Measurements from ENCODE around the gene DDX31. TPM values are rescaled to one million over a fixed set of nuclear protein-coding genes. Genes with fewer than 3 reads are reported as not detected.

DDX31 gene
- total RNA-seq, 1 experiment from 2014 or later = 25.8 TPM

DNA sequence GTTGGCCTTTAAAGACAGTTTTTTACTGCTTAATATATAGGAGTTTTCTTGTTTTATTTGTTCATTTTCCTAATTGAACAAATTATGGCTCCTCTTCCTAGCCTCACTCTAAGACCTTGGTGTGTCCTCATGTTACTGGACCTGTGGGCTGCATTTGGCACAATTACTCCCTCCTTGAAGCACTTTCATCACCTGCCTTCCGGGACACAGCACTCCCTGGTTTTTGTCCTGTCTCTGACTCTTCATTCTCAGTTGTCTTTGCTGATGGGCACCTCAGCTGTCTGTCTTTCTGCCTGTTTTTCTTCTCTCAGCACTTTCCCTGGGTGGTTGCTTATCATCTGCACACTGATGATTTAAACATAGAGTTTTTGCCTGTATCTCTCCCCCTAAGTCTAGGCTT, 14.1 kb upstream of the DDX31 start:
- H3K9me3 ChIP-seq (ENCODE audit: control insufficient read depth in 1 of 2, insufficient read depth in 1 of 2, low read depth in 1 of 2, low read length in 2 of 2) = no peaks in the 10 kb centered on the region
- ATAC-seq (no peak), DNase-seq (ENCODE audit: low read depth, low spot score) (no peak)
- H3K27me3 ChIP-seq (ENCODE audit: insufficient read depth, low read length) = no peaks in the 10 kb centered on the region
- CTCF ChIA-PET = no interaction called here
- no peak overlapping the region for H3K27ac ChIP-seq (ENCODE audit: low read depth, low read length)
- peaks cover 58 to 63% of the 10 kb centered on the region in 2 experiments for H3K36me3 ChIP-seq (ENCODE audit: control insufficient read depth in 1 of 2, insufficient read depth in 2 of 2, low read length in 2 of 2)
- peaks cover 96% of the 10 kb centered on the region for H3K79me2 ChIP-seq (ENCODE audit: insufficient read depth, low read length)
- intact Hi-C loops (cut with micrococcal nuclease) = no loop called here
- no peak overlapping the region for H2AFZ ChIP-seq (ENCODE audit: low read depth, low read length, poor library complexity, severe bottlenecking)
- H3K4me3 ChIP-seq (replicated peaks in 1 of 2; ENCODE audit: low read depth in 1 of 2, low read length in 2 of 2) = no peak overlapping the region
- no peaks in the 10 kb centered on the region for H3K9me2 ChIP-seq (ENCODE audit: insufficient read depth)
- H3K4me1 ChIP-seq (ENCODE audit: control insufficient read depth in 1 of 2, insufficient read depth in 2 of 2, low read length in 2 of 2) = no peaks in the 10 kb centered on the region
- TF ChIP-seq SP1 (IDR thresholded peaks at IDR 0.05; ENCODE audit: low read depth) (no peak), YY1 (IDR thresholded peaks at IDR 0.05; ENCODE audit: extremely low read depth, insufficient replicate concordance, low read depth, low read length) (no peak), EGR1 (IDR thresholded peaks at IDR 0.05; ENCODE audit: low read depth) (no peak), ZFX (IDR thresholded peaks at IDR 0.05) (no peak), CBX3 (IDR thresholded peaks at IDR 0.05; ENCODE audit: low read depth) (no peak), CEBPB (IDR thresholded peaks at IDR 0.05; ENCODE audit: low read depth) (no peak), JUND (IDR thresholded peaks at IDR 0.05) (no peak), SRF (IDR thresholded peaks at IDR 0.05; ENCODE audit: low read depth) (no peak), POLR2AphosphoS5 (IDR thresholded peaks at IDR 0.05; ENCODE audit: low read depth, low read length) (no peak), POLR2A (IDR thresholded peaks at IDR 0.05; ENCODE audit: borderline replicate concordance, extremely low read depth, insufficient read depth, insufficient read length) (no peak), ELF1 (IDR thresholded peaks at IDR 0.05; ENCODE audit: borderline replicate concordance, low read depth) (no peak), ZNF274 (IDR thresholded peaks at IDR 0.05; ENCODE audit: low read depth, low read length) (no peak)
- TF ChIP-seq, protein P1, sequence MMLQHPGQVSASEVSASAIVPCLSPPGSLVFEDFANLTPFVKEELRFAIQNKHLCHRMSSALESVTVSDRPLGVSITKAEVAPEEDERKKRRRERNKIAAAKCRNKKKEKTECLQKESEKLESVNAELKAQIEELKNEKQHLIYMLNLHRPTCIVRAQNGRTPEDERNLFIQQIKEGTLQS (IDR thresholded peaks at IDR 0.05) = no peak
- H3K9ac ChIP-seq (ENCODE audit: low read length) = no peak overlapping the region
- RAD21 ChIA-PET (ENCODE audit: low non-redundant PET in 1 of 2, low total read pairs in 2 of 2, uncharacterized antibody in 2 of 2, unreplicated experiment in 2 of 2) = no interaction called here
- POLR2A ChIA-PET = no interaction called here
- no peak overlapping the region for H3K4me2 ChIP-seq (ENCODE audit: low read length)
- H4K20me1 ChIP-seq (ENCODE audit: insufficient read depth) = peaks cover 17% of the 10 kb centered on the region
- no TSS peak for BruUV-seq (replicated peaks)

DNA sequence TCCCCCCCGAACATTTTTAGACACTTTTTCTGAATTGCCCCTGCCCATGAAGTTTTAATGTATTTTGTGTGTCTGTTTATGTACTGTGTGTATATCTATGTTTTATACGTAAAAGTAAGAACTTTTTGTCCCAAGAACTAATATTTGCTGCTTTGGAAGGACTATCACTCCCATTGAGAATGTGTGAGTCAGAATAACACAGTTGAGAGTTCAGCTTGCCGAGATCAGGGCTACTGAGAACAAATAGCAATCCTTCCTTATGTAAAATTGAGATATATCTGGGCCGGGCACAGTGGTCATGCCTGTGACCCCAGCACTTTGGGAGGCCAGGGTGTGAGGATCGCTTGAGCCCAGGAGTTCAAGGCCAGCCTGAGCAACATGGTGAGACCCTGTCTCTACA, 11.8 kb upstream of the DDX31 start:
- intact Hi-C loops (cut with micrococcal nuclease) = no loop called here
- ChIA-PET CTCF (no interaction called here), POLR2A (no interaction called here), RAD21 (ENCODE audit: low non-redundant PET in 1 of 2, low total read pairs in 2 of 2, uncharacterized antibody in 2 of 2, unreplicated experiment in 2 of 2) (no interaction called here)
- TF ChIP-seq SIN3A (IDR thresholded peaks at IDR 0.05; ENCODE audit: low read depth) (no peak), POLR2A (IDR thresholded peaks at IDR 0.05; ENCODE audit: borderline replicate concordance, extremely low read depth, insufficient read depth, insufficient read length) (no peak), JUND (IDR thresholded peaks at IDR 0.05) (no peak), SRF (IDR thresholded peaks at IDR 0.05; ENCODE audit: low read depth) (no peak), SP1 (IDR thresholded peaks at IDR 0.05; ENCODE audit: low read depth) (no peak), EZH2 (IDR thresholded peaks at IDR 0.05) (no peak), CEBPB (IDR thresholded peaks at IDR 0.05; ENCODE audit: low read depth) (no peak), CBX3 (IDR thresholded peaks at IDR 0.05; ENCODE audit: low read depth) (no peak), ELF1 (IDR thresholded peaks at IDR 0.05; ENCODE audit: borderline replicate concordance, low read depth) (no peak), ZFX (IDR thresholded peaks at IDR 0.05) (no peak), EGR1 (IDR thresholded peaks at IDR 0.05; ENCODE audit: low read depth) (no peak)
- Histone ChIP-seq H3K4me3 (replicated peaks in 1 of 2; ENCODE audit: low read depth in 1 of 2, low read length in 2 of 2) (no peak overlapping the region), H3K4me2 (ENCODE audit: low read length) (no peak overlapping the region), H3K27ac (ENCODE audit: low read depth, low read length) (no peak overlapping the region), H3K27me3 (ENCODE audit: insufficient read depth, low read length) (no peaks in the 10 kb centered on the region), H3K9ac (ENCODE audit: low read length) (no peak overlapping the region), H4K20me1 (ENCODE audit: insufficient read depth) (peaks cover 21% of the 10 kb centered on the region; the same call in 1 of the 2 replicates), H3K79me2 (ENCODE audit: insufficient read depth, low read length) (peaks cover 100% of the 10 kb centered on the region), H2AFZ (ENCODE audit: low read depth, low read length, poor library complexity, severe bottlenecking) (no peak overlapping the region), H3K36me3 (ENCODE audit: control insufficient read depth in 1 of 2, insufficient read depth in 2 of 2, low read length in 2 of 2) (peaks cover 49 to 55% of the 10 kb centered on the region in 2 experiments), H3K9me3 (ENCODE audit: control insufficient read depth in 1 of 2, insufficient read depth in 1 of 2, low read depth in 1 of 2, low read length in 2 of 2) (no peaks in the 10 kb centered on the region), H3K9me2 (ENCODE audit: insufficient read depth) (no peaks in the 10 kb centered on the region), H3K4me1 (ENCODE audit: control insufficient read depth in 1 of 2, insufficient read depth in 2 of 2, low read length in 2 of 2) (no peaks in the 10 kb centered on the region)
- no TSS peak for BruUV-seq (replicated peaks)
- no peak for DNase-seq (ENCODE audit: low read depth, low spot score)
- ATAC-seq = no peak
